Kidney (tissue), 14 donors: ENCODE measurements around the gene GJD4. TPM values are rescaled to one million over a fixed set of nuclear protein-coding genes. Genes with fewer than 3 reads are reported as not detected.
A peak's percentile ranks its signal among the peaks of the same experiment; 100 is the strongest.

Experiments
- DNase-seq, 5 donors: peaks; one replicate each; pipeline ENCODE4 v3.0.0-alpha.2; 2013 to 2020
- FAIRE-seq: peaks from 2 replicates; lab custom pipeline; 2012; peaks lifted over from hg19 to GRCh38; lab: Jason Lieb, UNC
- H3K27ac ChIP-seq, 2 donors: one replicate each; pipeline ENCODE4 v1.7.0; 2013; ENCODE audit warnings: low read depth in 2 of 2, low read length in 2 of 2, inconsistent platforms in 1 of 2
- H3K27me3 ChIP-seq: one replicate; pipeline ENCODE4 v1.7.1; 2013; ENCODE audit warnings: low read length, inconsistent platforms; ENCODE audit not compliant: control insufficient read depth, insufficient read depth
- H3K36me3 ChIP-seq, 3 donors: one replicate each; pipeline versions ENCODE4 v1.7.0 to v1.7.1; 2013; ENCODE audit warnings: low read length in 3 of 3, control low read depth in 1 of 3, inconsistent platforms in 1 of 3; ENCODE audit not compliant: insufficient read depth in 3 of 3, control insufficient read depth in 2 of 3
- H3K4me1 ChIP-seq, 3 donors: one replicate each; pipeline versions ENCODE4 v1.7.0 to v1.7.1; 2013; ENCODE audit warnings: low read length in 3 of 3, inconsistent platforms in 1 of 3, low read depth in 1 of 3; ENCODE audit not compliant: control insufficient read depth in 2 of 3, insufficient read depth in 2 of 3
- H3K4me3 ChIP-seq, 3 donors: one replicate each; pipeline versions ENCODE4 v1.7.0 to v1.8.1; 2013; ENCODE audit warnings: low read length in 3 of 3, control low read depth in 1 of 3, inconsistent platforms in 1 of 3
- H3K9ac ChIP-seq, 3 donors: one replicate each; pipeline versions ENCODE4 v1.7.0 to v1.7.1; 2013; ENCODE audit warnings: low read length in 3 of 3, control low read depth in 1 of 3, inconsistent platforms in 1 of 3
- H3K9me3 ChIP-seq, 3 donors: one replicate each; pipeline versions ENCODE4 v1.7.0 to v1.7.1; 2013; ENCODE audit warnings: low read length in 3 of 3, control low read depth in 1 of 3, inconsistent platforms in 1 of 3; ENCODE audit not compliant: control insufficient read depth in 2 of 3, insufficient read depth in 1 of 3
- intact Hi-C: fragments of 100-400 bp; cut with DNase I; formaldehyde crosslinking; loops from one replicate; pipeline ENCODE4 v1.11.1; 2022
- polyA plus RNA-seq: library from polyadenylated mRNA; stranded (reverse); fragments of 350-450 nt; fragmentation: Illumina TruSeq; extraction: RNeasy Lipid Tissue Mini Kit (QIAGEN cat#74804); gene quantifications from one replicate; pipeline ENCODE4 v1.2.3, GENCODE V29; 2014; ENCODE audit warnings: low read depth, low replicate concordance; ENCODE audit not compliant: insufficient read depth
- total RNA-seq: library from RNA; stranded (reverse); fragmentation: NEBNext Ultra II Directional; extraction: Animal tissue kit (Norgen Biotek cat#: 25700); gene quantifications from one replicate; pipeline ENCODE4 v1.2.1, GENCODE V29; 2021
- TF ChIP-seq, protein P1 (sequence below): IDR thresholded peaks from 3 replicates; pipeline ENCODE4 v1.5.1; 2012; ENCODE audit warnings: mild to moderate bottlenecking, moderate library complexity, borderline replicate concordance; ENCODE audit not compliant: insufficient read depth; ENCODE audit errors: extremely low read depth
- donor health status: control.
- donor health status: control.
- donor health status: control.
- donor health status: control.
- donor health status: control.
- donor health status: DM: yes; HTN: yes; CAD: no.
- donor health status: Normal renal cell carcinoma (clear cell type).

The GJD4 gene
- total and polyA plus RNA-seq, 2 donors from 2014 or later: not detected

DNA sequence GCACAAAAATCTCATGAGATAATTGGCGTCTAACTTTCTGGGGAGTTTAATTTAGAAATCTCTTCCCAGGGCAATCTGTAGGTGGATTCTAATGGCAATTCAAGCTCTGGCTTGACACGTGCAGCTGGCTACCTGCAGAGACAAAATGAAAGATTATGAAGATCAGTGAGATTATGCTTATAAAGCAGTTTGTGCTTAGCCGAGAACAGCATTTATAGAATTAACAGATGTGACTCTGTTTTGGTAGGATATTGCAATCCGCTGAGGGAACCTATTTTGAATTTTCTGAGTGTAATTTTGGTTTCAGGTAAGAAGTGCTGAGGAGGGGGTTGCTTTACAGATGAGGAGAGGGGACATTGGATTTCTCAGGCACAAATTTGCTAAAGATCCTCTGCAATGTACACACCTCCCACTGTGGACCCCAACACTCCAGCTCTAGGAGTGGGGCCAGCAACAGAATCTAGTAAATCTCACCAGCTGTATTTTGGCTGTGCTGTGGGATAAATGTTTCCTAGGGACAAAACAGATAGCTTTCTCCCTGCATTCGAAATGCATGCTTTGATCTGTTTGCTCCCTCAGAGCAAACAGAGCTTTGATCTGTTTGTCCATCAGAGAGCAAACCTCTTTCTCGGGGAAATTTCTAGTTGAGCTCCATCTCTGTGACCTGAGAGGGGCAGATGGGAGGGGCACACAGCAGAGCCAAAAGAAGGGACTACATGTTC is 7.4 kb downstream of the GJD4 start:
- H3K27ac ChIP-seq: no peak overlapping the region
- no peaks in the 10 kb centered on the region for H3K27me3 ChIP-seq
- no peaks in the 10 kb centered on the region for H3K4me1 ChIP-seq
- TF ChIP-seq, protein P1, sequence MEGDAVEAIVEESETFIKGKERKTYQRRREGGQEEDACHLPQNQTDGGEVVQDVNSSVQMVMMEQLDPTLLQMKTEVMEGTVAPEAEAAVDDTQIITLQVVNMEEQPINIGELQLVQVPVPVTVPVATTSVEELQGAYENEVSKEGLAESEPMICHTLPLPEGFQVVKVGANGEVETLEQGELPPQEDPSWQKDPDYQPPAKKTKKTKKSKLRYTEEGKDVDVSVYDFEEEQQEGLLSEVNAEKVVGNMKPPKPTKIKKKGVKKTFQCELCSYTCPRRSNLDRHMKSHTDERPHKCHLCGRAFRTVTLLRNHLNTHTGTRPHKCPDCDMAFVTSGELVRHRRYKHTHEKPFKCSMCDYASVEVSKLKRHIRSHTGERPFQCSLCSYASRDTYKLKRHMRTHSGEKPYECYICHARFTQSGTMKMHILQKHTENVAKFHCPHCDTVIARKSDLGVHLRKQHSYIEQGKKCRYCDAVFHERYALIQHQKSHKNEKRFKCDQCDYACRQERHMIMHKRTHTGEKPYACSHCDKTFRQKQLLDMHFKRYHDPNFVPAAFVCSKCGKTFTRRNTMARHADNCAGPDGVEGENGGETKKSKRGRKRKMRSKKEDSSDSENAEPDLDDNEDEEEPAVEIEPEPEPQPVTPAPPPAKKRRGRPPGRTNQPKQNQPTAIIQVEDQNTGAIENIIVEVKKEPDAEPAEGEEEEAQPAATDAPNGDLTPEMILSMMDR: no peak
- DNase-seq: no peak
- no peaks in the 10 kb centered on the region for H3K9me3 ChIP-seq
- no peak for FAIRE-seq
- no peak overlapping the region for H3K4me3 ChIP-seq
- intact Hi-C loops: no loop called here
- H3K36me3 ChIP-seq: no peaks in the 10 kb centered on the region
- no peak overlapping the region for H3K9ac ChIP-seq

DNA sequence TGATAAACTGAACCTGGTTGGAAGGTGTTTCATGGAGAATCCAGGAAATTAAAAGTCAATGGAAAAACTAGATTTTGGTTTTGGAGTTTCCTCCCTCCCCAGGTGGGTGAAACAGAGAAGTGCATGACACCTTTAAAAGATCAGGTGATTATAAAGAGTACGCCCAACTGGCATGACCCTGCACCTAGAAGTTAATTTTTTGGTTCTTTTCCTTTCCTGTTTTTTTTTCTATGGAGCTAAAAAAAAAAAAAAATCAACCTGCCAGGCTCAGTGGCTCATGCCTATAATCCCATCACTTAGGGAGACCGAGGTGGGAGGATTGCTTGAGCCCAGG is 7.9 kb downstream of the GJD4 start:
- H3K36me3 ChIP-seq: no peaks in the 10 kb centered on the region
- no peak overlapping the region for H3K9ac ChIP-seq
- H3K27ac ChIP-seq: no peak overlapping the region
- FAIRE-seq (no peak), DNase-seq (no peak)
- intact Hi-C loops: no loop called here
- H3K4me1 ChIP-seq: no peaks in the 10 kb centered on the region
- H3K27me3 ChIP-seq: no peaks in the 10 kb centered on the region
- TF ChIP-seq, protein P1: no peak
- no peaks in the 10 kb centered on the region for H3K9me3 ChIP-seq
- H3K4me3 ChIP-seq: no peak overlapping the region

DNA sequence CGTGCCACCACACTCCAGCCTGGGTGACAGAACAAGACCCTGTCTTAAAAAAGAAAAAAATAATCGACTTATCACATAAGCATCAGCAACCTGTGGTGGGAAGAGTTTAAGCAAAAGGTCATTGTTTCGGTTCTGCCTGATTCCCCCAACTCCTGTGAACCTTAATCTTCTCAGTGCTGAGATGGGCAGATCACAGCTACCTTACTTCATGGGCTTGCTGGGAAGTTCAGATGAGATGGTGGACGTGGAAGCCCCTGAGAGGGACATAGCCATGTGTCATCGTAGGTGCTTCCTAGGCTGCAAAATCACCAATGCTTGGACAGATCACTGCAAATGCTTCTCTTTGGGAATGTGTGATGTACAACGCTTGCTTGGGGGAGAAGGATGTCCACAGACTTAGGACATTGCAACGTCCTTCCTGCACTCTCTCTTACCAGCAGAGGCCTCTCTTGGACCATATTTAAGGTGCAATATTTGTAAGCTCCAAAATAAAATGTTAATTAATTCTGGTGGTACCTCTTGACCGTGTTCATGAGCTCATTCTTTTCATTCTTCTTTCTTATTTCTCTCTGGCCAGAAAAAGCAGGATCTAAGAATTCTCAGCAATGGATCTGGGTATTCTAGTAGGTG is 8.6 kb downstream of the GJD4 start:
- Histone ChIP-seq H3K27ac (no peak overlapping the region), H3K4me1 (no peaks in the 10 kb centered on the region), H3K9ac (no peak overlapping the region), H3K27me3 (no peaks in the 10 kb centered on the region), H3K4me3 (no peak overlapping the region), H3K9me3 (no peaks in the 10 kb centered on the region), H3K36me3 (no peaks in the 10 kb centered on the region)
- intact Hi-C loops: no loop called here
- TF ChIP-seq, protein P1: peak; percentile 40
- peak in 1 of 5 donors; percentile 63 for DNase-seq
- FAIRE-seq: no peak
